Kidney (tissue), 14 donors: ENCODE measurements around the gene IL11. TPM values are rescaled to one million over a fixed set of nuclear protein-coding genes. Genes with fewer than 3 reads are reported as not detected.

Experiments
- DNase-seq, 5 donors: peaks; one replicate each; pipeline ENCODE4 v3.0.0-alpha.2; 2013 to 2020
- FAIRE-seq: peaks from 2 replicates; lab custom pipeline; 2012; peaks lifted over from hg19 to GRCh38; lab: Jason Lieb, UNC
- H3K27ac ChIP-seq, 2 donors: one replicate each; pipeline ENCODE4 v1.7.0; 2013; ENCODE audit warnings: low read depth in 2 of 2, low read length in 2 of 2, inconsistent platforms in 1 of 2
- H3K27me3 ChIP-seq: one replicate; pipeline ENCODE4 v1.7.1; 2013; ENCODE audit warnings: low read length, inconsistent platforms; ENCODE audit not compliant: control insufficient read depth, insufficient read depth
- H3K36me3 ChIP-seq, 3 donors: one replicate each; pipeline versions ENCODE4 v1.7.0 to v1.7.1; 2013; ENCODE audit warnings: low read length in 3 of 3, control low read depth in 1 of 3, inconsistent platforms in 1 of 3; ENCODE audit not compliant: insufficient read depth in 3 of 3, control insufficient read depth in 2 of 3
- H3K4me1 ChIP-seq, 3 donors: one replicate each; pipeline versions ENCODE4 v1.7.0 to v1.7.1; 2013; ENCODE audit warnings: low read length in 3 of 3, inconsistent platforms in 1 of 3, low read depth in 1 of 3; ENCODE audit not compliant: control insufficient read depth in 2 of 3, insufficient read depth in 2 of 3
- H3K4me3 ChIP-seq, 3 donors: one replicate each; pipeline versions ENCODE4 v1.7.0 to v1.8.1; 2013; ENCODE audit warnings: low read length in 3 of 3, control low read depth in 1 of 3, inconsistent platforms in 1 of 3
- H3K9ac ChIP-seq, 3 donors: one replicate each; pipeline versions ENCODE4 v1.7.0 to v1.7.1; 2013; ENCODE audit warnings: low read length in 3 of 3, control low read depth in 1 of 3, inconsistent platforms in 1 of 3
- H3K9me3 ChIP-seq, 3 donors: one replicate each; pipeline versions ENCODE4 v1.7.0 to v1.7.1; 2013; ENCODE audit warnings: low read length in 3 of 3, control low read depth in 1 of 3, inconsistent platforms in 1 of 3; ENCODE audit not compliant: control insufficient read depth in 2 of 3, insufficient read depth in 1 of 3
- intact Hi-C: fragments of 100-400 bp; cut with DNase I; formaldehyde crosslinking; loops from one replicate; pipeline ENCODE4 v1.11.1; 2022
- polyA plus RNA-seq: library from polyadenylated mRNA; stranded (reverse); fragments of 350-450 nt; fragmentation: Illumina TruSeq; extraction: RNeasy Lipid Tissue Mini Kit (QIAGEN cat#74804); gene quantifications from one replicate; pipeline ENCODE4 v1.2.3, GENCODE V29; 2014; ENCODE audit warnings: low read depth, low replicate concordance; ENCODE audit not compliant: insufficient read depth
- total RNA-seq: library from RNA; stranded (reverse); fragmentation: NEBNext Ultra II Directional; extraction: Animal tissue kit (Norgen Biotek cat#: 25700); gene quantifications from one replicate; pipeline ENCODE4 v1.2.1, GENCODE V29; 2021
- TF ChIP-seq, protein P1 (sequence below): IDR thresholded peaks from 3 replicates; pipeline ENCODE4 v1.5.1; 2012; ENCODE audit warnings: mild to moderate bottlenecking, moderate library complexity, borderline replicate concordance; ENCODE audit not compliant: insufficient read depth; ENCODE audit errors: extremely low read depth
- donor health status: control.
- donor health status: control.
- donor health status: control.
- donor health status: control.
- donor health status: control.
- donor health status: DM: yes; HTN: yes; CAD: no.
- donor health status: Normal renal cell carcinoma (clear cell type).

The IL11 gene
- total and polyA plus RNA-seq, 2 donors from 2014 or later, result 0.37 to 0.47 TPM

DNA sequence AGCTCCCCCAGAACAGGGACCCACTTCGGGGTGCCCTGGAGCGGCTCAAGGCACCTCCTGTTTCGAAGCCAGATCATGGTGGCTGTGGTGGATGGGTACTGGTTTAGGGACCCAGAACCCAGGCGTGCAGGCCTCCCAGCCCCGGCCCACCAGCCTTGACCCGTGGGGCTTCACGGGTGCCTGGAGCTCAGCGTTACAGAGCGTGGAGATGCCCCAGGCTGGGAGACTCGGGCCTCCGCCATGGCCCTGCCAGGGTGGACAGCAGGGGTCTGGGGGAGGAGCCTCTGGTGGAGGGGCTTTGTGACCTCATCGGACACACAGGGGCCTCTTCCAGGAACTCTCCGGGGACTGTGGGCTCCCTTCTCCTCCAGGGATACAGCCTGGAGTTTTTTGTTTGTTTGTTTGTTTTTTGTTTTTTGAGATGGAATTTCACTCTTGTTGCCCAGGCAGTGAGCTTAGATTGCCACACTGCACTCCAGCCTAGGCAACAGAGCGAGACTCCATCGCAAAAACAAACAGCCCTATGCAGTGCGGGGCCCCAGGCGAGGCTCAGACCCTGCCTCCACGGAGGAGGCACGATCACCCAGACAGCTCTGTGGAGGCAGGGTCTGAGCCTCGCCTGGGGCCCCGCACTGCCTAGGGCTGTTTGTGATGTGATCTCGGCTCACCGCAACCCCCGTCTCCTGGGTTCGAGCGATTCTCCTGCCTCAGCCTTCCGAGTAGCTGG, 7.1 kb downstream of the IL11 start, which contains the start of gene GARIN5B:
GARIN5B (minus strand) TSS at position 271 of the 727 bp plus-strand sequence; CDS start at position 77, 194 bp downstream.
- Histone ChIP-seq H3K36me3 (no peaks in the 10 kb centered on the region), H3K4me3 (no peak within 1 kb of the TSS), H3K9me3 (no peaks in the 10 kb centered on the region), H3K9ac (no peak within 1 kb of the TSS), H3K27me3 (no peaks in the 10 kb centered on the region), H3K27ac (no peak within 1 kb of the TSS), H3K4me1 (no peaks in the 10 kb centered on the region)
- intact Hi-C loops, result no loop called here
- TF ChIP-seq, protein P1, sequence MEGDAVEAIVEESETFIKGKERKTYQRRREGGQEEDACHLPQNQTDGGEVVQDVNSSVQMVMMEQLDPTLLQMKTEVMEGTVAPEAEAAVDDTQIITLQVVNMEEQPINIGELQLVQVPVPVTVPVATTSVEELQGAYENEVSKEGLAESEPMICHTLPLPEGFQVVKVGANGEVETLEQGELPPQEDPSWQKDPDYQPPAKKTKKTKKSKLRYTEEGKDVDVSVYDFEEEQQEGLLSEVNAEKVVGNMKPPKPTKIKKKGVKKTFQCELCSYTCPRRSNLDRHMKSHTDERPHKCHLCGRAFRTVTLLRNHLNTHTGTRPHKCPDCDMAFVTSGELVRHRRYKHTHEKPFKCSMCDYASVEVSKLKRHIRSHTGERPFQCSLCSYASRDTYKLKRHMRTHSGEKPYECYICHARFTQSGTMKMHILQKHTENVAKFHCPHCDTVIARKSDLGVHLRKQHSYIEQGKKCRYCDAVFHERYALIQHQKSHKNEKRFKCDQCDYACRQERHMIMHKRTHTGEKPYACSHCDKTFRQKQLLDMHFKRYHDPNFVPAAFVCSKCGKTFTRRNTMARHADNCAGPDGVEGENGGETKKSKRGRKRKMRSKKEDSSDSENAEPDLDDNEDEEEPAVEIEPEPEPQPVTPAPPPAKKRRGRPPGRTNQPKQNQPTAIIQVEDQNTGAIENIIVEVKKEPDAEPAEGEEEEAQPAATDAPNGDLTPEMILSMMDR, result no peak
- DNase-seq (peak in 4 of 5 donors; percentile 57 to 65 (median 61)), FAIRE-seq (no peak)

DNA sequence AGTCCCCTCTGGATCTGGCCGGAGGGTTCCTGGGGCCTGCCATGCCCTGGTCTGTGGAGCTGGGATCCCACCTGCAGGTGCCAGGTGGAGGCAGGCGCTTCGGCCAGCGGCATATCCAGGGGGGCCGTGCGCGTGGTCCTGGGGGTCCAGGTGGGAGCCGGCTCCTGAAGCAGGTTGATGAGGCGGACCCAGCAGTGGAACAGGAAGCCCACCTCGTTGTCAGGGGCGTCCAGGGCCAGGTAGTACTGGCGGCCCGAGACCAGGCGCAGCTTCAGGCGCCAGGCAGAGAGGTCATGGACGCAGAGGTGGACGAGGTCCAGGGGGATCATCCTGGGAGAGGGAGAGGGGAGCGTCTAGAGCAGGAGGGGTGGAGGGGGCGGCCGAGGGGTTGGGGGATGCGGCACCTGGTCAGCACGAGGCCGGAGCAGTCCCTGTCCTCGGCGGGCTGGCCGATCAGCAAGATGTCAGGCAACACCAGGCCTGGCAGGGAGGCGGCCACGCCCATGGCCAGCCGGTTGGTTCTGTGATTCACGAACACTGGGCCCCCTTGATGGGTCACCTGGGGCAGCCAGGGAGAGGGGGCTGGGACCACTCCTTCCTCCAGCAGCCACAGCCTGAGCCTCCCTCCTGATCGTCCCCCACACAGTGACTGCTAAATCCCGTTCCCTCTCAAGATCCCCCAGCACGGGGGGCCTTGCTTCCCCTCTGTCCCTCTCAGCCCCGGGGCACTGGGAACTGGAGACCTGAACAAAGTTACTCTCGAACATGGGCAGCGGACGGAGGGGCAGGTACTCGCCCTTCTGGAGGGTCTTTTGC, 7.9 kb downstream of the IL11 start:
- FAIRE-seq (no peak), DNase-seq (peak in 1 of 5 donors; percentile 68)
- Histone ChIP-seq H3K9me3 (no peaks in the 10 kb centered on the region), H3K4me1 (no peaks in the 10 kb centered on the region), H3K27me3 (no peaks in the 10 kb centered on the region), H3K9ac (no peak overlapping the region), H3K27ac (no peak overlapping the region), H3K4me3 (no peak overlapping the region), H3K36me3 (no peaks in the 10 kb centered on the region)
- TF ChIP-seq, protein P1, result no peak
- intact Hi-C loops, result no loop called here

DNA sequence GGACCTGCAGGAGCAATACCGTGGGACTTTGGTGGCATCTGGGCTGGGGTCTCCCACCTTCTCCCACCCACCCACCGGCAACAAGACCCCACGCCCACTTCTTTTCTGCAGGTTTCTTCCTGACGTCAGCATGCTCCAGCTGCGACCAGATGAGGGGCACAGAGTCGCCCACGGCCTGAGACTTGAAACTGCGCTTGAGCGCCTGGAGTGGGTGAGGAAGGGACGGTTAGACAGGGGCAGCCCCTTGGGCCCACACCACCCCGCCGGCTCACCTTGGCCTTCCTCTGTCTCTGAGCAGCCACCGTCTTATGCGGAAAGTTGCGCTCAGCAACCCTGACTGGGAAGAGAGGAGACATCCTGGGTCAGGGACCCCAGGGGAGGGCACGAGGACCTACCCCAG, 9.4 kb downstream of the IL11 start:
- no peak for FAIRE-seq
- H3K36me3 ChIP-seq, result no peaks in the 10 kb centered on the region
- intact Hi-C loops, result no loop called here
- no peak overlapping the region for H3K27ac ChIP-seq
- no peak overlapping the region for H3K4me3 ChIP-seq
- no peaks in the 10 kb centered on the region for H3K4me1 ChIP-seq
- H3K27me3 ChIP-seq, result no peaks in the 10 kb centered on the region
- peak in 1 of 5 donors; percentile 63 for DNase-seq
- no peak overlapping the region for H3K9ac ChIP-seq
- TF ChIP-seq, protein P1, result no peak
- no peaks in the 10 kb centered on the region for H3K9me3 ChIP-seq
